OCI-LY7 (cell line): ENCODE results near the gene TRAF3. TPM values are rescaled to one million over a fixed set of nuclear protein-coding genes. Genes with fewer than 3 reads are reported as not detected.

Source experiments
- BruUV-seq: library from RNA; stranded (reverse); fragments of 400-500 nt; replicated peaks from 2 replicates; lab custom pipeline; 2021; lab: Mats Ljungman, UMichigan
- CTCF ChIA-PET: fragments of 300-600 bp; sonication (Branson Sonifier 250); formaldehyde crosslinking; loops from one replicate; lab custom pipeline; 2022; ENCODE audit warnings: antibody characterized with exemption; ENCODE audit not compliant: unreplicated experiment; lab: Charles Lee
- POLR2A ChIA-PET: fragments of 300-600 bp; sonication (Branson Sonifier 250); formaldehyde crosslinking; loops from one replicate; lab custom pipeline; 2022; ENCODE audit warnings: antibody characterized with exemption; lab: Charles Lee
- DNase-seq: peaks from one replicate; pipeline ENCODE4 v3.0.0-alpha.2; 2015; ENCODE audit warnings: low spot score
- H2AFZ ChIP-seq: fragments of 200-600 bp; sonication (generic), shearing (Covaris generic); 2 replicates; pipeline ENCODE4 v1.6.1; 2014; ENCODE audit warnings: mild to moderate bottlenecking, antibody characterized with exemption, low read length, moderate library complexity
- H3K27ac ChIP-seq: fragments of 200-600 bp; sonication (generic); 2 replicates; pipeline ENCODE4 v1.5.1; 2014; ENCODE audit warnings: mixed run types, low read depth, mild to moderate bottlenecking, moderate library complexity, low read length, inconsistent platforms; ENCODE audit not compliant: poor library complexity, severe bottlenecking
- H3K36me3 ChIP-seq: fragments of 200-600 bp; sonication (generic); 2 replicates; pipeline ENCODE4 v1.6.1; 2014; ENCODE audit warnings: mild to moderate bottlenecking, antibody characterized with exemption, low read length, moderate library complexity, mixed read lengths; ENCODE audit not compliant: insufficient read depth
- H3K4me1 ChIP-seq: fragments of 200-600 bp; sonication (generic); 2 replicates; pipeline ENCODE4 v1.5.1; 2014; ENCODE audit warnings: mild to moderate bottlenecking, low read length; ENCODE audit not compliant: insufficient read depth, poor library complexity, severe bottlenecking
- H3K4me2 ChIP-seq: fragments of 200-600 bp; sonication (generic); 2 replicates; pipeline ENCODE4 v1.6.1; 2014; ENCODE audit warnings: mild to moderate bottlenecking, low read length
- H3K4me3 ChIP-seq: fragments of 200-600 bp; sonication (generic); 2 replicates; pipeline ENCODE4 v1.5.1; 2014; ENCODE audit warnings: mild to moderate bottlenecking, low read depth, low read length; ENCODE audit not compliant: poor library complexity, severe bottlenecking
- H3K79me2 ChIP-seq: fragments of 200-600 bp; sonication (generic); 2 replicates; pipeline ENCODE4 v1.6.1; 2016; ENCODE audit warnings: low read depth, mild to moderate bottlenecking, low read length, moderate library complexity, mixed read lengths; ENCODE audit not compliant: insufficient read depth
- H3K9me2 ChIP-seq: fragments of 200-600 bp; sonication (generic); 2 replicates; pipeline ENCODE4 v1.6.1; 2016; ENCODE audit warnings: mild to moderate bottlenecking, low read length, mixed read lengths; ENCODE audit not compliant: insufficient read depth
- H3K9me3 ChIP-seq: fragments of 200-600 bp; sonication (generic); 2 replicates; pipeline ENCODE4 v1.6.1; 2014; ENCODE audit warnings: mild to moderate bottlenecking, mixed run types, low read length, mixed read lengths
- H4K20me1 ChIP-seq: fragments of 200-600 bp; sonication (generic); 2 replicates; pipeline ENCODE4 v1.6.1; 2014; ENCODE audit warnings: mild to moderate bottlenecking, antibody characterized with exemption, low read length, moderate library complexity, mixed read lengths; ENCODE audit not compliant: insufficient read depth
- CTCF ChIP-seq: fragments of 200-600 bp; sonication (generic); conservative IDR thresholded peaks from 2 replicates; pipeline ENCODE4 v1.5.1; 2014; ENCODE audit warnings: mild to moderate bottlenecking, antibody characterized with exemption, low read length, moderate library complexity, mixed read lengths
- EZH2phosphoT487 ChIP-seq: fragments of 200-600 bp; sonication (generic); IDR thresholded peaks from 2 replicates; pipeline ENCODE4 v1.6.1; 2018; ENCODE audit warnings: low read depth, borderline replicate concordance, mild to moderate bottlenecking, mixed run types, antibody characterized with exemption, low read length, moderate library complexity, mixed read lengths
- intact Hi-C: fragments of 100-400 bp; cut with micrococcal nuclease; formaldehyde crosslinking; loops from one replicate; pipeline ENCODE4 v1.10.0; 2022; ENCODE audit not compliant: unreplicated experiment
- total RNA-seq, 2 experiments: library from RNA; depleted of rRNA in 1 of 2; stranded (reverse); fragments of >200 nt in 1 of 2; shearing (Covaris generic) in 1 of 2; gene quantifications; 2 replicates each; pipeline ENCODE4 v1.2.3, GENCODE V29; 2014 to 2022

The TRAF3 gene
- total RNA-seq, 2 experiments from 2014 or later, result 0.82 to 2.9 TPM

- Histone ChIP-seq H3K79me2 (no peaks in the 10 kb centered on the region), H3K4me3 (no peak overlapping the region), H3K4me1 (peaks cover 35% of the 10 kb centered on the region), H3K9me2 (no peaks in the 10 kb centered on the region), H3K9me3 (no peaks in the 10 kb centered on the region; the same call in 1 of the 2 replicates), H3K4me2 (no peak overlapping the region; the same call in 1 of the 2 replicates), H3K36me3 (no peaks in the 10 kb centered on the region), H3K27ac (no peak overlapping the region), H4K20me1 (no peaks in the 10 kb centered on the region), H2AFZ (no peak overlapping the region)
- no peak for TF ChIP-seq CTCF
- no peak for TF ChIP-seq EZH2phosphoT487
- POLR2A ChIA-PET, result interaction anchor here (1.2 kb wide), 1 partner anchor 12 kb away, joined by 3 read pairs; no protein-coding TSS in a partner anchor
- intact Hi-C loops, result no loop called here
- no TSS peak for BruUV-seq
- CTCF ChIA-PET, result no interaction called here
- DNase-seq, result no peak
These were observed 162.7 kb downstream of the TRAF3 start for GRCh38 chr14:102939820-102940561.

- peak overlapping the region; percentile 24; the same call in 1 of the 2 replicates for H3K4me2 ChIP-seq
- BruUV-seq, result no TSS peak
- TF ChIP-seq EZH2phosphoT487 (no peak), CTCF (no peak)
These were observed 163.6 kb downstream of the TRAF3 start for GRCh38 chr14:102940729-102941362.

More at GRCh38 chr14:102940729-102941362, 163.6 kb downstream of the TRAF3 start:
- Histone ChIP-seq H2AFZ (peak overlapping the region; percentile 50; the same call in 1 of the 2 replicates), H3K36me3 (no peaks in the 10 kb centered on the region), H3K4me1 (peaks cover 26% of the 10 kb centered on the region), H3K9me3 (no peaks in the 10 kb centered on the region), H3K4me3 (no peak overlapping the region), H4K20me1 (no peaks in the 10 kb centered on the region), H3K79me2 (no peaks in the 10 kb centered on the region), H3K9me2 (no peaks in the 10 kb centered on the region), H3K27ac (no peak overlapping the region)
- ChIA-PET CTCF (no interaction called here), POLR2A (interaction anchor here (0.6 to 1.2 kb wide), 2 partner anchors 13 to 92 kb away, joined by 3 to 5 read pairs; no protein-coding TSS in a partner anchor)
- intact Hi-C loops, result no loop called here
- no peak for DNase-seq
